ENCODE measurements around the gene RBM23.

DNA sequence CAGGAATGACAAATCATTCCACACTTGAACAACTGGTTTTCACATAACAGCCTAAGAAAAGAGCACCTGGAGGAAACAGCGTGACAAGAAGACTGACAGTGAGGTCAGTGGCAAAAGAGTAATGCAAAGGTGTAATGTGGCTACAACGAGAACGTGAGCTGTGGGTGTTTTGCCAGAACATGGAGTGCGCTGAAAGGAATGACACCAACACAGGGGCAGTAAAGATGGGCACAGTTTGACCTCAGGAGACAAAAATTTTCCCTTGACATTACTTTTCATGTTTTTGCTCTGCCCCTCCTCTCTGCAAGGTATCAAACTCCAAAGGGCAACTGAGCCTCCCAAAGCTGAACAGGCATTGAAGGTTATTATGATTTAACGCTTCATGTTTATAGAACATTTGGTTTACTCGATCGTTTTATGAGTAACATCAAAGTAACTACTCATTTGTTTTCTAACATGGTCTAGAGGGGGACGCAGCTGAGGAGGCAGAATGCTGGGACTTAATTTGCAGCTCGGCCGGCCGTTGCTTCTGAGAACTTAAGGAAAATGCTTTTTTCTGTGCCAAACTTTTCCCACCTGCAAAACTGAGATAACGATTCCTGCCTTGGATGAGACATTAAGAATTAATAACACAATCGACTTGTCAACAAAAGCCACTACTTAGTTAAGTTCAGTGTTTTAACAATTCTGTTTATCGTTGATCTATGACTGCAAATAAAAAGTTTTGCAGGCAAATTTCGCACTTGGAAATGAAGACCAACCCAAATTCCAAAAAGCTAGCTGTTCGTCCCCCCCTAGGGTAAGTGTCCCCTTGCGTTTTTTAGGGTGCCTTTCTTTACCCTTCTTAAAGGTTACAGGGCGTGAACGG is 37.0 kb upstream of the RBM23 start:
- TF ChIP-seq CTCF (IDR thresholded peaks at IDR 0.05) (no peak), POLR2A (IDR thresholded peaks at IDR 0.05) (no peak), POLR2AphosphoS5 (IDR thresholded peaks at IDR 0.05) (no peak), EP300 (IDR thresholded peaks at IDR 0.05) (no peak)
